GM19397 (cell line): ENCODE results near the gene GGTLC3.
"Not testable (repeated sequence)": the region's sequence is repeated elsewhere in the genome, so short reads cannot be mapped to it uniquely, and the experiment has no call there.

ENCODE experiments used
- ATAC-seq: cut with Tn5 transposase; IDR thresholded peaks from one replicate; pipeline ENCODE4 v1.9.1; 2021; ENCODE audit warnings: mild to moderate bottlenecking, moderate library complexity; ENCODE audit not compliant: unreplicated experiment

GGTLC3 gene

DNA sequence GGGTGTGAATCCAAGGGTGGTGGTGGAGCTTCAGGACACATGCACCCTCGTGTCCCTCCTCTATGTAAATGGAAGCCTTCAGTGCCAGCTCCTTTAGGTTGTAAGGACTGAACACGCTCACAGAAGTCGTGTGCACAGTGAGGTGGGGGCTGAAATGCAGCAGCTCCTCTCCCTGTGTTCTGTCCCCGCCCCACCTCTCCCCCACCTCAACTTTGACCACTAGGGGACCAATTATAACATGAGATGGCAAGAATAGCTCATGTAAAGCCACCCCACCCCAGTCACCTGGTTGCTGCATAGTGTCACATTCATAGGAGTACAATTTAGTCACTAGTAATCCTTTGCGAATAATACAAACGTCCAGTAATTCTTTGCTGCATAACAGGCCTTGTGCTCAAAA lies 4.8 kb upstream of the GGTLC3 start:
- not testable (repeated sequence) for ATAC-seq

DNA sequence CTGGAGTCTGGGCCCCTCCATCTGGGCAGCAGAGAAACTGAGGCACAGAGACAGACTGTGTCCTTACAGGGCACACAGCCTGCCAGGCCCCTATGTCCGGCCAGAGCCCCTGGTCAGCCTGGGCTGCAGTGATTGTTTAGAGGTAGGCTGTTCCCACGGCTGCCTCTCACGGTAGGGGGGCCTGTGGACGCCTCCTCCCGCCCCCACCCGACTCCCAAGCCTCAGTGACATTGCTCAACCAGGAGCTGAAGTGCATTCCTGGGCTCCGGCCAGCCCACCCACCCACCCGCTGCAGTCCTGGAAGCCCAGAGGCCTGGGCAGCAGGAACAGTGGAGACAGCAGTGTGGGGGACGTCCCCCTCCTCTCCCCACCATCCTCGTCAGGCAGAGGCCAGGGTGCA lies 4.5 kb downstream of the GGTLC3 start:
- ATAC-seq: not testable (repeated sequence)

DNA sequence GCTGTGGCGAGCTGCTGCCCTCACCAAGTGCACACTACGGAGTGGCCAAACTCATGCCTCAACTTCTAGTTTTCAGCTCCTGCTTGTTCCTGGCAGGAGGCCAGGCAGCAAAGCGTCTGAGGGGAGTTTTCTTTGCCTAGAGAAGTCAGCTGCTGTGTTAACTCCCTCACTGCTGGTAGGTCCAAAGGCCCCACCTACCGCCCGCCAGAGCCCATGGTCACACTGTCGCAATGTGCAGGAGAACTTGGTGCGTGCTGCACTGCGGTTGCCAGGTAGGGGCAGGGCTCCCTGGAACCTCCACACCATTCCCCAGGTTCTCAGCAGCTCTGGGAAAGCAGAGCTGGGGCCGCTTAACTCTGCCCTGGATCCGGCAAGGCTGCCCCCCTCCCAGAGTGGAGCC lies 5.6 kb downstream of the GGTLC3 start:
- not testable (repeated sequence) for ATAC-seq

DNA sequence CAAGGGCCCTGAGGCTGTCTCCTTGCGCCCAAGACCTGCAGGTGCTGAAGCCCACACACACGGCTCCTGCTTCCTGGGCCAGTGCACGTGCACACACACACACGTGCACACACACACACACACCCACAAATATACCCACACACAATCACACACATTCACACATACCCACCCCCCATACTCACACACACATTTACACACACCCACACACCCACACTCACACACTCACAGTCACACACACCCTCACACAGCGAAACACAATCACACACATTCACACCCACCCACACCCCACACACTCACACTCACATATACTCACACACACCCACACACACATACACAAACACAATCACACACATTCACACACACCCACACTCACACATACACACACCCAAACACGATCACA lies 6.6 kb downstream of the GGTLC3 start:
- not testable (repeated sequence) for ATAC-seq

DNA sequence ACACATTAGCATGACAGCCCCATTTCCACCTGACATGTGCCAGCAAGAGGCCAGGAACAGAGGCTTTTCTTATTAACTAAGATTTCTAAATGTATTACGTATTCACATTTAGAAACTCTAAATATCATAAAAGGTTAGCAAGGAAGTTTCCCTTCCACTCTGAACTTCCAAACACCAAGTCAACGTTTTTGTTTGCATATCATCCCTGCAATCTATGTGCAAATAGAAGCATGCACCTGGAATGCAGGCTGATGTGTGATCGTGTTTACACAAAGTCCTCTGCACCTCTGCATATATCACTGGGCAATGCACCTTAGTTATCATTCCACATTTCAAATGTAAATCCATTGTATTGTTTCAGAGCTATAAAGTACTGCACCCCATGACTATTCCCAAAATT lies 21.7 kb downstream of the GGTLC3 start:
- not testable (repeated sequence) for ATAC-seq
